T-helper 2 cell treated with Interferon-gamma antibody and Interleukin-4, amounts not matched to agents 5 μg/mL and 100 μg/mL, for 36 hours (primary cell): ENCODE data around the gene GLT1D1.

Source experiments
- DNase-seq: peaks from one replicate; pipeline ENCODE4 v3.0.0; 2021; ENCODE audit warnings: low spot score
- H3K27ac Mint-ChIP-seq: one replicate; pipeline ENCODE4 v1.8.0; 2021; ENCODE audit warnings: mild to moderate bottlenecking, mixed read lengths
- H3K27me3 Mint-ChIP-seq: one replicate; pipeline ENCODE4 v1.8.0; 2021; ENCODE audit warnings: low read depth, mixed read lengths
- H3K36me3 Mint-ChIP-seq: one replicate; pipeline ENCODE4 v1.8.0; 2021; ENCODE audit warnings: low read depth, mixed read lengths
- H3K4me1 Mint-ChIP-seq: one replicate; pipeline ENCODE4 v1.8.0; 2021; ENCODE audit warnings: low read depth, mixed read lengths
- H3K4me3 Mint-ChIP-seq: one replicate; pipeline ENCODE4 v1.8.0; 2022; ENCODE audit warnings: mild to moderate bottlenecking, moderate library complexity, mixed read lengths
- H3K9me3 Mint-ChIP-seq: one replicate; pipeline ENCODE4 v1.8.0; 2021; ENCODE audit warnings: mixed read lengths

The GLT1D1 gene

DNA sequence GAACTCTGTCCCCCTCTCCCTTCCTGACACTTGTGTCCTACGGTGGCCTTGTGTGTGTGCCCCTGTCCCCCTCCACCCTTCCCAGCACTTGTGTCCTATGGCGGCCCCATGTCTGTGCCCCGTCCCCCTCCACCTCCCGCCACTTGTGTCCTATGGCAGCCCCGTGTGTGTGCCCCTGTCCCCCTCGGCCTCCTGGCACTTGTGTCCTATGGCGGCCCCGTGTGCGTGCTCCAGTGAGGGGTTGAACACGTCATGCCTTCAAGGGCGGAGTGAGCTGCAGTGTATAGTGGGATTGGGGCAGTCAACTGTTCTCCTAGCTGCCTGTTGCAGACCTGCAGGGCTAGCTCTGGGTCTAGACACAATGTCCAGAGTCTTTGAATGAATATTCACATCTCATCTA, 108.7 kb downstream of the GLT1D1 start:
- Mint-ChIP-seq H3K27ac (no peak overlapping the region), H3K9me3 (peaks cover 5% of the 10 kb centered on the region), H3K4me1 (no peaks in the 10 kb centered on the region), H3K27me3 (peaks cover 5% of the 10 kb centered on the region), H3K36me3 (no peaks in the 10 kb centered on the region), H3K4me3 (no peak overlapping the region)
- DNase-seq, result no peak

DNA sequence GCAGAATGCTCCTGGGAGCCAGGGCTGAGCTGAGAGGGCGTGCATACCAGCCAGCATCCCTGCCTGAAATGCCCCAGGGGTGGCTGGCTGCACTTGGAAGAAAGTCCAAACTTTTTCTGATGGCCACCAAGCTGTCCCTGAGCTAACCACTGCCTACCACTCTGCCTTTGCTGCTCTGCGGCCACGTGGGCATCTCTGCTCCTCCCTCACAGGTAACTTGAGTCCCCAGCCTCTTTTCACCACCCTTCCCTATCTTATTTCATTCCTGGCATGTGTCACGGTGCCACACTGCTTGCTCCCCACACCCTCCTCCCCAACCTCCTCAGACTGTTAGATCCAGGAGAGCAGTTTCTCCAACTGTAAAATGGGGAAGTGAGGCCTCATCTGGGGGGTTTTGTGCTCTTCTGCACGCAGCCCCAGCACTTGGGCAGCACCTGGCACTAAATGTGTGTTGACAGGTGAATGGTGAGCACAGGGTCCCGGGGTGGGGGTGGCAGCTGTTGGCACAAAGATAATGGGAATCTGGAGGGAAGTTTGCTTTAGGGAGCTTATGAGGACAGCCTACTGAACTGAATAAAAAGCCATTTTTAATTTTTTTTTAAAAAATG, 113.0 kb downstream of the GLT1D1 start:
- H3K4me1 Mint-ChIP-seq, result peaks cover 8% of the 10 kb centered on the region
- no peak overlapping the region for H3K27ac Mint-ChIP-seq
- H3K27me3 Mint-ChIP-seq, result peaks cover 11% of the 10 kb centered on the region
- no peaks in the 10 kb centered on the region for H3K36me3 Mint-ChIP-seq
- H3K4me3 Mint-ChIP-seq, result no peak overlapping the region
- peaks cover 5% of the 10 kb centered on the region for H3K9me3 Mint-ChIP-seq
- DNase-seq, result no peak

DNA sequence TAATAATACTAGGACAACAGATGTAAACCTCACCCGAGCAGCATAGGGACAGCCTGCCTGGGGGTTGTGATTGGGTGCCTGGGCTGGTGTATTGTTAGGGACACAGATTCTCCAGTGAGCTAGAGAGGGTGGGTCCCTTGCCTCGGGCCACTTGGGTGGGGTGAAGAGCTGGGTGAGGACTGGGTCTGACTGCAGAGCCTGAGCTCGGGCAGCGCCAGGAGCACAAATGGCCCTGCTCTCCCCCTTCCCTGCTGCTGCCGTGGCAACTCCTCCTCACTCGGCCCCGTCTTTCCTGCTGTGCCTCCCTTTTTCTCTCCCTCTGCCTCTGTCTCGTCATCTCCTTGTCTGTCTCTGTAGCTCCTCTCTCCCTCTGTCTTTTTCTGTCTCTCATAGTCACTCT, 115.4 kb downstream of the GLT1D1 start:
- Mint-ChIP-seq H3K9me3 (peaks cover 5% of the 10 kb centered on the region), H3K27me3 (peaks cover 19% of the 10 kb centered on the region), H3K36me3 (no peaks in the 10 kb centered on the region), H3K27ac (no peak overlapping the region), H3K4me3 (no peak overlapping the region), H3K4me1 (peaks cover 8% of the 10 kb centered on the region)
- no peak for DNase-seq

DNA sequence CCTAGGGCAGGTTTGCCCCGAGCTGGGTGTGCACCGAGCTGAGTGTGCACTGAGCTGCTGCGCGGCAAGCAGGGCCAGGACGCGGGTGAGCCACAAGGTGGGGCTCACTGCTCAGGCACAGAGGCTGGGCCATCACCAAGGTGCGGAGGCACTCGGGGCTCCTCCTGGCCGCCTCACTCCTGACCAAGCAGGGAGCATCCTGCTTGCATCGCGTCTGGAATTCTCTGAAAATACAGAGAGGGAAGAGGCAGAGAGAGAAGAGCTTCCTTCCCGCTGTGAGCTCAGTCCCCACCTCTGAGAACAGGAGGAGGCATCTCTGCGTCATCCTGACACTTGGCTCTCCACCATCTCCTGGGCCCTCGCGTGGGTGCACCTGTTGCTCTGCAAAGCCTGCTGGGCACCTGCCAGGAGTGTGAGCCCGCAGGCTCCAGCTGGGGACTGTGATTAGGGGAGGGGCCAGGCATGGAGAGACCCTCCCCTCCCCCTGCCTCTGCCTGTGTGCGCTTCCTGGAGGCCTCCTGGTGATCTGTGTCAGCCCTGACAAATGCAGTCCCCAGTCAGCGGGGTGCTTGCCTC, 116.3 kb downstream of the GLT1D1 start:
- peak; percentile 26 for DNase-seq
- Mint-ChIP-seq H3K36me3 (no peaks in the 10 kb centered on the region), H3K27me3 (peaks cover 26% of the 10 kb centered on the region), H3K4me1 (peaks cover 8% of the 10 kb centered on the region), H3K9me3 (peaks cover 4% of the 10 kb centered on the region), H3K4me3 (peak overlapping the region; percentile 57), H3K27ac (no peak overlapping the region)

DNA sequence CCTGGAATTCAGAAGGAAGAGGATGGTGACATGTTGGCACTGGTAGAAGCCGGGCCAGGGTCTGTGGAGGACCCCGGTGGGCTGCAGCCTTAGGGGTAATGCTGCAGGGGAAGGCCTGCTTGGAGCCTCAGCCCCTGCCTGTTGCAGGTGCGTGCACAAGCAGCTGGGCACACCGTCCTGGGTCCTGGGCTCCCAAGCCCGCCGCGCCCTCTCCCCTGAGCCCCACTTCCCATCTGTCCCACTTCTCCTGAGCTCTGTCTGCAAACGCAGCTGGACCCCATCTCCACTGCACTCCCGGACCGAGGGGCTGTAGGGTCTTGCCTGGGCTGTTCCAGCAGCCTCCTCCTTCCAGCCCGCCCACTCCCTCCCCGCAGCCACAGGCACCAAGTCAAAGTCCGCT, 116.8 kb downstream of the GLT1D1 start:
- Mint-ChIP-seq H3K9me3 (no peaks in the 10 kb centered on the region), H3K36me3 (no peaks in the 10 kb centered on the region), H3K27ac (no peak overlapping the region), H3K4me3 (no peak overlapping the region), H3K4me1 (peaks cover 8% of the 10 kb centered on the region), H3K27me3 (peaks cover 27% of the 10 kb centered on the region)
- no peak for DNase-seq

DNA sequence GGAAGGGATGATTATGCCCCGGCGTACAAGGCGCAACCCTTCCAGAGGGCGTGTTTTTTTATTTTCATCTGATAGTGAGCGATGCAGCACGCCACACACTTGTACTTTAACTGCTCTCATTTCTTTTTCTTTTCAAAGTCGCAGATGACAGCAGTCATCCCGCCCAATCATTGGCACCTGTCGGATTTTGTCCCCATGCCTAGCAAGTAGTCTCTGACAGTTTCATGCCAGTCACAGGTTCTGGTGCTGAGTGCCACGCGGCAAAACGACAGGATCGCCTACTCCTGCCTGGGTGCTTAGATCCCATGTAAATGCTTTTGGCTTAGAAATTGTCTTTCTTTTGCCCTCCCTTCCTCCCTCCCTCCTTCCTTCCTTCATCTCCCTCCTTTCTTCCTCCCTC, 117.7 kb downstream of the GLT1D1 start:
- no peak for DNase-seq
- H3K36me3 Mint-ChIP-seq, result no peaks in the 10 kb centered on the region
- peaks cover 27% of the 10 kb centered on the region for H3K27me3 Mint-ChIP-seq
- no peak overlapping the region for H3K4me3 Mint-ChIP-seq
- no peak overlapping the region for H3K27ac Mint-ChIP-seq
- no peaks in the 10 kb centered on the region for H3K9me3 Mint-ChIP-seq
- peaks cover 11% of the 10 kb centered on the region for H3K4me1 Mint-ChIP-seq

DNA sequence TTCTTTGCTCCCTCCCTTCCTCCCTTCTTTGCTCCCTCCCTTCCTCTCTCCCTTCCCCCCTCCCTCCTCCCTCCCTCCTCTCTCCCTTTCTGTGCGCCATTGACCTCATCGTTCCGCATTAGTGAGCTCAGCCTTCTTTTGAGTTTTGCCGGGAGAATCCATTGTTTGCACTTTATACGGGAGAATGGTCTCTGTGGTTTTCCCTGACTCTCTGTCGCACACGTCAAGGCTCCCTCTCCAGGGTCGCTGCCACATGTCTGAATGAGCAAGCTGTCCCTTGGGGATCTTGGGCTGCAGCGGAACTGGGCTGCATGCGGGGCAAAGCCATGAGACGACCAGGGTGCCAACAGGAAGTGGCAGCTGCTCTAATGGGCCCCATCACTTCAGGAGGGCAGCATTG, 118.5 kb downstream of the GLT1D1 start:
- H3K27ac Mint-ChIP-seq, result no peak overlapping the region
- no peaks in the 10 kb centered on the region for H3K9me3 Mint-ChIP-seq
- H3K27me3 Mint-ChIP-seq, result peaks cover 27% of the 10 kb centered on the region
- no peak overlapping the region for H3K4me3 Mint-ChIP-seq
- H3K4me1 Mint-ChIP-seq, result peaks cover 11% of the 10 kb centered on the region
- H3K36me3 Mint-ChIP-seq, result no peaks in the 10 kb centered on the region
- DNase-seq, result no peak

DNA sequence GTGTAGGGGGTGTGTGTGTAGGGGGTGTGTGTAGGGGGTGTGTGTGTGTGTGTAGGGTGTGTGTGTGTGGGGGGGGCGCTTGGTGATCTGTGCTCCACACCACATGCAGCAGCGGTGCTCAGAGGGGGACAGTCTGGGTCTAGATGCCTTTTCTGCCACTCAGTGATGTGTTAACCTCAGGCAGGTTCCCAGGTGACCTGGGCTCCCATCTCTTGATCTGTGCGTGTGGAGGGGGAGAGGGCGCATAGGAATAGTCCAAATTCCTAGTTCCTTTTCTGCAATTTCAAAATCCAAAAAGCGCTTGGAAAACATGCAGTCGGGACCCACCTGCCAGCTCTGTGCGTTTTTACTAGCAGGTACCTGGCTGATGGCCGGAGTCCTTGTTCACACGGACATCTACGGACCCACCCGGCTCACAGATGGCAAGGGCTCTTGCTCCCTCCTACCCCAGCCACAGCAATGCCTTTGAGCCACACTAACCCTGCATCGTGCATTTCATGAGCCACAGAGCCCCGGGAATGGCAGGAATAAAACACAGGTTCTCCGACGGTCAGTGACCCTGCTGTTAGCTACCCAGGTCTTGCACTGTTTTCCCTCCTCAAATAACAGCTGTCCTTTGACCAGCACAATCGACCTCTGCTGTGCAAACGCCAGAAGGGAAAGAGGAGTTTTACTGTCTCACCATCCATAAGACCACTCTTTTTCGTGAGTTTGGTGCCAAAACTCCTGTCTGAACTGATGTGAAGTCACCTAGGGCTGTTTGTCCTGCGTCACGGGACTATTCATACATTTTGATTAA, 120.8 kb downstream of the GLT1D1 start:
- H3K27me3 Mint-ChIP-seq, result peaks cover 23% of the 10 kb centered on the region

DNA sequence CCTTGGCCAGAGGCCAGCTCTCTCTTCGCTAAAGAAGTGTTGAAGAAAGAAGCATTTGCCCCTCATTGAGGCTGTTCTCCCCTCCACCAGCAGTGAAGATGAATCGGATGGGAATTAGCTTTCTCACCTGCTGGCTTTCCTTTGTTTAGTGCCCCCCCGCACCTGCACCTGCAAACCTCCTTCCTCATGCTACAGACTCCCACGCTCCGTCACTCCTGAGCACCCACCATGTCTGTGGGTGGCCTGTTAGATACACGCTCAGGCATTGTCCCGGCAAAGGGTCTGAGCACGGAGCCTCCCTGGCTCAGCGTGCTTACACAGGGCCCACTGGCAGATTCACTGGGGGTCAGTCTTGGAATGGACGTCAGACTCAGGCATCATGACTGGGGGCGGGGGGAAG, 121.6 kb downstream of the GLT1D1 start:
- no peaks in the 10 kb centered on the region for H3K36me3 Mint-ChIP-seq
- no peak for DNase-seq
- no peak overlapping the region for H3K4me3 Mint-ChIP-seq
- peaks cover 23% of the 10 kb centered on the region for H3K27me3 Mint-ChIP-seq
- no peaks in the 10 kb centered on the region for H3K9me3 Mint-ChIP-seq
- H3K27ac Mint-ChIP-seq, result no peak overlapping the region
- H3K4me1 Mint-ChIP-seq, result peaks cover 3% of the 10 kb centered on the region

More for the DNA sequence above, 120.8 kb downstream of the GLT1D1 start:
- DNase-seq, result no peak
- H3K9me3 Mint-ChIP-seq, result no peaks in the 10 kb centered on the region
- H3K27ac Mint-ChIP-seq, result no peak overlapping the region
- H3K36me3 Mint-ChIP-seq, result no peaks in the 10 kb centered on the region
- no peak overlapping the region for H3K4me3 Mint-ChIP-seq
- peaks cover 8% of the 10 kb centered on the region for H3K4me1 Mint-ChIP-seq

DNA sequence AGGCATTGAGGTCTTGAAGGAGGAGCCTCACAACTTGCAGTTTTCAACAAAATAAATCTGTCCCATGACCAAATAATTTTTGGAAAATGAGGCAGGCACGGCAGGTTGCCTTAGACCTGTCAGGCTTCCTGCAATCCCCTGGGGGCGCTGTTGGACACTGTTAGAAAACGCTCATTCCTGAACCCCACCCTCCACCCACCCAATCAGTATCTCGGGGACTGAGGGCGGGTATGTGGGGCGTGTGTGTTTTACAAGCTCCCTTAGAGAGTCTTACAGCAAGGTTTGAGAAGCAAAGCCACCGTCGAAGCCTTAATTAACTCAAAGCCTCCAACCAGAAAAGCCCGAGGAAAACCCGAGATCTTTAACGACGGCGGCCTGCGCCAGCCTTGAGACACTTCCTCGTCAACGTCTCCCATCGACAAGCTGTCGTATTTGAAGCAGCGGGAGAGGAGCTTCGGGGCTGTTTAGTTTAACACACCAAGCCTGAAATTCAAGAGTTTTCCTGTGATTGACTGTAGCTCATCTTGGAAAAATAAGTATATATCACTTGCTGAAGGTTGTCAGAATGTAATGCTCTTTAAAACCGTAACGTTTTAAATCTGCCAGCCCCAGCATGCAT, 123.0 kb downstream of the GLT1D1 start:
- H3K9me3 Mint-ChIP-seq, result no peaks in the 10 kb centered on the region
- no peaks in the 10 kb centered on the region for H3K36me3 Mint-ChIP-seq
- DNase-seq, result peak; percentile 33
- H3K27me3 Mint-ChIP-seq, result peaks cover 16% of the 10 kb centered on the region
- H3K27ac Mint-ChIP-seq, result no peak overlapping the region
- peak overlapping the region; percentile 49 for H3K4me3 Mint-ChIP-seq
- H3K4me1 Mint-ChIP-seq, result peaks cover 3% of the 10 kb centered on the region

DNA sequence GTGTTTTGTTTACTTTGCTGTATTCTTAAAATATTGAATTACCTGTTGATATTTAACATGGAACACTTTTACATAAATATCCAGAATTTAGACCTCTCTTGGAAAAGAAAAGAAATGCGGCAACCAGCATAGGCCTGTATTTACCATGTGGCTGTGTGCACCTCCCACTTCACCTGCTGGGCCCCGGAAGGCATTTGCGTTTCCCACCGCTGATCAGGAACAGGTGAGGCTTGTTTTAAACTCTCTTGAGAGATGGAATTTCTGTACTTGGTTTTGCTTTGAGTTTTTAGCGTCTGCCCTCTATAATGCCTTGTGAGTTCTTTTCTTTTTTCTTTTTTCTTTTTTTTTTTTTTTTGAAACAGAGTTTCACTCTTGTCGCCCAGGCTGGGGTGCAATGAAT, 124.2 kb downstream of the GLT1D1 start:
- no peak for DNase-seq
- Mint-ChIP-seq H3K4me3 (no peak overlapping the region), H3K36me3 (no peaks in the 10 kb centered on the region), H3K9me3 (no peaks in the 10 kb centered on the region), H3K4me1 (peaks cover 3% of the 10 kb centered on the region), H3K27me3 (peaks cover 17% of the 10 kb centered on the region), H3K27ac (no peak overlapping the region)

DNA sequence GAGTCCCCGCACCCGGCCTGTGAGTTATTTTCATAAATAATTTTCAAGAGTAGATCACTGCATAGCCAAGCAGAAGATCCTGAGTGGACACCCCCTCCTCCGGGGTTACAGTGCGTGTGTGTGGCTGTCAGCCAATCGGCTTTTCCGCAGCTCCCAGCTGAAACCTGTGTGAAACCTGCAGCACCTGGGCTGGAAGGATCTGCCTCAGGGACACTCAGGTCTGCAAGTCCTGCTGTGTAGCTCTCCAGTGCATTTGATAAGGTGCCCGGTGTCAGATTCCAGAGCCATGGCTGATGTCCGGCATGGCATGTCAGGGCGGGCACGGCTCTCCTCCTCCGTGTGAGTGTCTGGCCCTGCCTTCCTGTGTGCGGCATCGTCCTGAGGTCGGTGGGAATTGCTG, 124.8 kb downstream of the GLT1D1 start:
- Mint-ChIP-seq H3K36me3 (no peaks in the 10 kb centered on the region), H3K4me3 (no peak overlapping the region), H3K27me3 (peaks cover 17% of the 10 kb centered on the region), H3K4me1 (peaks cover 3% of the 10 kb centered on the region), H3K27ac (no peak overlapping the region), H3K9me3 (no peaks in the 10 kb centered on the region)
- no peak for DNase-seq

DNA sequence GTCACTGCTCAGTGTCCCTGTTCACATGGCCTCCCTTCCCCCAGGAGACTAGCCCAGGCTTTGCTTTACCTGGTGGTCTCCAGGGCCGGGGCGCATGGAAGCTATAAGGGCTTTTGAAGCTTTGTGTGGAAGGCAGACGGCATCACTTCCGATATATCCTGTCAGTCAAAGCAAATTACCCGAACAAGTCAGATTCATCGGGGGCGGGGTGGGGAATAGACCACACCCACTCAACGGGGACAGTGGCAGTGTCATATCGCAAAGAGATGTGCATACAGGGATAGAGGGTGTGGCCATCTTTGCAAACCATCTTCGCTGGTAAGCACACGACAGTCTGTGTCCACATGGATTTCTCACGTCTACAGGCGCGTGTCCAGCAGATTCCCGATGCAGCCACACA, 127.3 kb downstream of the GLT1D1 start:
- DNase-seq, result no peak
- Mint-ChIP-seq H3K9me3 (no peaks in the 10 kb centered on the region), H3K4me3 (no peak overlapping the region), H3K27ac (no peak overlapping the region), H3K36me3 (no peaks in the 10 kb centered on the region), H3K27me3 (peaks cover 3% of the 10 kb centered on the region), H3K4me1 (peaks cover 2% of the 10 kb centered on the region)

DNA sequence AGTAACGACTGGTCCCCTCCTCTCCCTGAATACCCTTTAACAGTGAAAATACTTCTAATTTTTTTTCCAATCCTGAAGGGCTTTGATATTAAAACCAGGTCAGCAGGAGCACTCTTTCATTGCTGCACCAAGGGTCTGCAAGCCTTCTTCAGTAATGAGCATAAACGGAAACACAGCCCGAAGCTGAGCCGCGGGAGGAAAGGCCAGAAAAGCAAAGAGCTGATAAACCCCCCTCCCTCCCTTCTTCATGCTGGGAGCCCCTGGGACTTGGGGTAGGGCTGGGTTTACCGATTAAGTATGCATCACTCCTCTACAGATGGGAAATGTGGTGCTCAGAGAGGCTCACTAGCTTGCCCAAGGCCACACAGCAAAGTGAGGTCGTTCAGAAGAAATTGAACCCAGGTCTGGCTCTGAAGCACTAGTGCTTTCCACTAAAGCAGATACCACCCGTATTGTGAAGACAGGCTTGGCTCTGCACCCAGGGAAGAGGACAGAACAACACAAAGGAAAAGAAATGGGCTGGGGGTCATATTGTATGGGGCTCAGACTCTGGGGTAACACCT, 128.8 kb downstream of the GLT1D1 start:
- Mint-ChIP-seq H3K4me1 (no peaks in the 10 kb centered on the region), H3K4me3 (no peak overlapping the region), H3K27ac (no peak overlapping the region), H3K27me3 (peaks cover 3% of the 10 kb centered on the region), H3K9me3 (no peaks in the 10 kb centered on the region), H3K36me3 (no peaks in the 10 kb centered on the region)
- no peak for DNase-seq
